OCI-LY7 (cell line): Measurements from ENCODE around the gene CCDC141. TPM values are rescaled to one million over a fixed set of nuclear protein-coding genes. Genes with fewer than 3 reads are reported as not detected.

Experiments used
- BruUV-seq: library from RNA; stranded (reverse); fragments of 400-500 nt; replicated peaks from 2 replicates; lab custom pipeline; 2021; lab: Mats Ljungman, UMichigan
- CTCF ChIA-PET: fragments of 300-600 bp; sonication (Branson Sonifier 250); formaldehyde crosslinking; loops from one replicate; lab custom pipeline; 2022; ENCODE audit warnings: antibody characterized with exemption; ENCODE audit not compliant: unreplicated experiment; lab: Charles Lee
- POLR2A ChIA-PET: fragments of 300-600 bp; sonication (Branson Sonifier 250); formaldehyde crosslinking; loops from one replicate; lab custom pipeline; 2022; ENCODE audit warnings: antibody characterized with exemption; lab: Charles Lee
- DNase-seq: peaks from one replicate; pipeline ENCODE4 v3.0.0-alpha.2; 2015; ENCODE audit warnings: low spot score
- H2AFZ ChIP-seq: fragments of 200-600 bp; sonication (generic), shearing (Covaris generic); 2 replicates; pipeline ENCODE4 v1.6.1; 2014; ENCODE audit warnings: mild to moderate bottlenecking, antibody characterized with exemption, low read length, moderate library complexity
- H3K27ac ChIP-seq: fragments of 200-600 bp; sonication (generic); 2 replicates; pipeline ENCODE4 v1.5.1; 2014; ENCODE audit warnings: mixed run types, low read depth, mild to moderate bottlenecking, moderate library complexity, low read length, inconsistent platforms; ENCODE audit not compliant: poor library complexity, severe bottlenecking
- H3K36me3 ChIP-seq: fragments of 200-600 bp; sonication (generic); 2 replicates; pipeline ENCODE4 v1.6.1; 2014; ENCODE audit warnings: mild to moderate bottlenecking, antibody characterized with exemption, low read length, moderate library complexity, mixed read lengths; ENCODE audit not compliant: insufficient read depth
- H3K4me1 ChIP-seq: fragments of 200-600 bp; sonication (generic); 2 replicates; pipeline ENCODE4 v1.5.1; 2014; ENCODE audit warnings: mild to moderate bottlenecking, low read length; ENCODE audit not compliant: insufficient read depth, poor library complexity, severe bottlenecking
- H3K4me2 ChIP-seq: fragments of 200-600 bp; sonication (generic); 2 replicates; pipeline ENCODE4 v1.6.1; 2014; ENCODE audit warnings: mild to moderate bottlenecking, low read length
- H3K4me3 ChIP-seq: fragments of 200-600 bp; sonication (generic); 2 replicates; pipeline ENCODE4 v1.5.1; 2014; ENCODE audit warnings: mild to moderate bottlenecking, low read depth, low read length; ENCODE audit not compliant: poor library complexity, severe bottlenecking
- H3K79me2 ChIP-seq: fragments of 200-600 bp; sonication (generic); 2 replicates; pipeline ENCODE4 v1.6.1; 2016; ENCODE audit warnings: low read depth, mild to moderate bottlenecking, low read length, moderate library complexity, mixed read lengths; ENCODE audit not compliant: insufficient read depth
- H3K9me2 ChIP-seq: fragments of 200-600 bp; sonication (generic); 2 replicates; pipeline ENCODE4 v1.6.1; 2016; ENCODE audit warnings: mild to moderate bottlenecking, low read length, mixed read lengths; ENCODE audit not compliant: insufficient read depth
- H3K9me3 ChIP-seq: fragments of 200-600 bp; sonication (generic); 2 replicates; pipeline ENCODE4 v1.6.1; 2014; ENCODE audit warnings: mild to moderate bottlenecking, mixed run types, low read length, mixed read lengths
- H4K20me1 ChIP-seq: fragments of 200-600 bp; sonication (generic); 2 replicates; pipeline ENCODE4 v1.6.1; 2014; ENCODE audit warnings: mild to moderate bottlenecking, antibody characterized with exemption, low read length, moderate library complexity, mixed read lengths; ENCODE audit not compliant: insufficient read depth
- CTCF ChIP-seq: fragments of 200-600 bp; sonication (generic); conservative IDR thresholded peaks from 2 replicates; pipeline ENCODE4 v1.5.1; 2014; ENCODE audit warnings: mild to moderate bottlenecking, antibody characterized with exemption, low read length, moderate library complexity, mixed read lengths
- EZH2phosphoT487 ChIP-seq: fragments of 200-600 bp; sonication (generic); IDR thresholded peaks from 2 replicates; pipeline ENCODE4 v1.6.1; 2018; ENCODE audit warnings: low read depth, borderline replicate concordance, mild to moderate bottlenecking, mixed run types, antibody characterized with exemption, low read length, moderate library complexity, mixed read lengths
- intact Hi-C: fragments of 100-400 bp; cut with micrococcal nuclease; formaldehyde crosslinking; loops from one replicate; pipeline ENCODE4 v1.10.0; 2022; ENCODE audit not compliant: unreplicated experiment
- total RNA-seq, 2 experiments: library from RNA; depleted of rRNA in 1 of 2; stranded (reverse); fragments of >200 nt in 1 of 2; shearing (Covaris generic) in 1 of 2; gene quantifications; 2 replicates each; pipeline ENCODE4 v1.2.3, GENCODE V29; 2014 to 2022

Gene CCDC141
- total RNA-seq, 2 experiments from 2014 or later: 0.32 TPM; not detected in 1

- intact Hi-C loops: no loop called here
These were observed 176.0 kb downstream of the CCDC141 start for GRCh38 chr2:178873912-178874311.

DNA sequence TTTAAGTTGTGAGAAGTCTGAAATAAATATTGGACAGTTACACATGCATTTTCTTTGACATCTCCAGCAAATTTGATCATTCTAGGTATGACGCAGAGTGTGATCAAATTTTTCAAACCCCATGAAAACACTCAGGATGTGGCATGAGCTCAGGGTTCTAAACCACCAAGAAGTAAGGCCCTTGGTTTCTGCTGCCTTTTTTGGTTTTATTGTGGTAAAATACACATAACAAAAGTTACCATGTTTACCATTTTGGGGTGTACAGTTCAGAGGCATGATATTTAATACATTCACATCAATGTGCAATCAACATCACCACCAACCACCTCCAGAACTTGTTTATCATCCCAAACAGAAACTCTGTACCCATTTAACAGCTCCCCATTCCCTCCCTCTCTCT lies 178.4 kb downstream of the CCDC141 start:
- POLR2A ChIA-PET: interaction anchor here (0.6 kb wide), 1 partner anchor 170 kb away, joined by 3 read pairs; no protein-coding TSS in a partner anchor
- H3K79me2 ChIP-seq: no peaks in the 10 kb centered on the region
- no peaks in the 10 kb centered on the region for H3K4me1 ChIP-seq
- no peaks in the 10 kb centered on the region for H3K9me3 ChIP-seq
- intact Hi-C loops: no loop called here
- no TSS peak for BruUV-seq
- H3K36me3 ChIP-seq: no peaks in the 10 kb centered on the region
- H3K9me2 ChIP-seq: no peaks in the 10 kb centered on the region
- no peak for DNase-seq
- CTCF ChIA-PET: no interaction called here
- no peak overlapping the region for H3K4me3 ChIP-seq
- no peak overlapping the region for H2AFZ ChIP-seq
- H4K20me1 ChIP-seq: no peaks in the 10 kb centered on the region
- TF ChIP-seq EZH2phosphoT487: no peak
- no peak for TF ChIP-seq CTCF
- H3K4me2 ChIP-seq: no peak overlapping the region
- H3K27ac ChIP-seq: no peak overlapping the region

More at GRCh38 chr2:178873912-178874311, 176.0 kb downstream of the CCDC141 start:
- no peaks in the 10 kb centered on the region for H3K79me2 ChIP-seq
- no peak for DNase-seq
- no peak overlapping the region for H3K4me2 ChIP-seq
- no peak overlapping the region for H3K4me3 ChIP-seq
- ChIA-PET POLR2A (interaction anchor here (0.6 kb wide), 1 partner anchor 68 kb away, joined by 3 read pairs; no protein-coding TSS in a partner anchor), CTCF (no interaction called here)
- H2AFZ ChIP-seq: no peak overlapping the region
- no peaks in the 10 kb centered on the region for H4K20me1 ChIP-seq
- no peak overlapping the region for H3K27ac ChIP-seq
- TF ChIP-seq EZH2phosphoT487 (no peak), CTCF (no peak)
- no peaks in the 10 kb centered on the region for H3K9me3 ChIP-seq
- no peaks in the 10 kb centered on the region for H3K4me1 ChIP-seq
- H3K9me2 ChIP-seq: no peaks in the 10 kb centered on the region
- no TSS peak for BruUV-seq
- H3K36me3 ChIP-seq: no peaks in the 10 kb centered on the region

- no peak overlapping the region for H3K27ac ChIP-seq
- no TSS peak for BruUV-seq
- ChIA-PET CTCF (no interaction called here), POLR2A (no interaction called here)
- TF ChIP-seq CTCF (no peak), EZH2phosphoT487 (no peak)
- no peak overlapping the region for H3K4me2 ChIP-seq
- no peaks in the 10 kb centered on the region for H3K4me1 ChIP-seq
- DNase-seq: no peak
- H4K20me1 ChIP-seq: no peaks in the 10 kb centered on the region
- H3K36me3 ChIP-seq: no peaks in the 10 kb centered on the region
- H3K9me2 ChIP-seq: no peaks in the 10 kb centered on the region
- no peak overlapping the region for H3K4me3 ChIP-seq
- no peaks in the 10 kb centered on the region for H3K9me3 ChIP-seq
- H3K79me2 ChIP-seq: no peaks in the 10 kb centered on the region
- no peak overlapping the region for H2AFZ ChIP-seq
- intact Hi-C loops: no loop called here
These were observed 179.2 kb downstream of the CCDC141 start for GRCh38 chr2:178870703-178871102.
